Caki2 (cell line): ENCODE data around the gene RPS17. TPM values are rescaled to one million over a fixed set of nuclear protein-coding genes. Genes with fewer than 3 reads are reported as not detected.
"Not testable (repeated sequence)": the region's sequence is repeated elsewhere in the genome, so short reads cannot be mapped to it uniquely, and the experiment has no call there.

ENCODE experiments used
- DNase-seq: peaks from one replicate; pipeline ENCODE4 v3.0.0-alpha.2; 2015; ENCODE audit warnings: low read depth
- in situ Hi-C: cut with HindIII; loops from 2 replicates; pipeline ENCODE4 v1.10.0; 2016; ENCODE audit warnings: low sequenced_read_pairs, low pct_unique_long_range_greater_than_20kb, mixed read lengths
- total RNA-seq: library from RNA; depleted of rRNA; stranded (reverse); fragments of >200 nt; shearing (Covaris generic); gene quantifications from 2 replicates; pipeline ENCODE4 v1.2.3, GENCODE V29; 2014; ENCODE audit warnings: low replicate concordance; rRNA removed

The RPS17 gene
- total RNA-seq, 1 experiment from 2014 or later, result 2,842 TPM

DNA sequence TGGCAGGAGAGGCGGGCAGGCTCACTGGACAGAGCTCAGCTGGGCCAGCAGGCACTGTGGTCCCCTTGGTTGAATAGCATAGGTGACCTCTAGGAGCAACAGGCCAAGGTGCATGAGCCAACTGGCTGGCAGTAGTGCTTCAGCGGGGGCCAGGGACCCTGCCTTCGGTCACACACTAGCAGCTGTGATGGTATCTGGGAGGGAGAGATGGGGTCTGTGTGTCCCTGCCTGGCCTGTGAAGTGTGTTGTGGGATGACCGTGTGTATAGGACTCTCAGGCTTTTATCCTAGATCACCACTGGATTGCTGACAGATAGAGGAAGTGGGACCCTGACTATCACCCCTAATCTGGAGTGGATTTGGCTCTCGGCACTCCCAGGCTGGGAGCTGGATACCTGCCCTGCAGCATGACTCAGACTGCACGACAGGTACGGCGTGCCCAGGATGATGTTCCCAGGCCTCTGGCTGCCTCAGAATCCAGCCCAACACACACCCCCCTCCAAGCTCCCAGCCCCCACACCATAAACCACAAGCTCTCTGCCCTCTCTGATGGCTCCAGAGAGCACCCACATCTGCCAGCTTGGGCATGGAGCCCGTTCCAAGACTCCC is 7.8 kb downstream of the RPS17 start:
- no peak for DNase-seq
- in situ Hi-C loops, result no loop called here

DNA sequence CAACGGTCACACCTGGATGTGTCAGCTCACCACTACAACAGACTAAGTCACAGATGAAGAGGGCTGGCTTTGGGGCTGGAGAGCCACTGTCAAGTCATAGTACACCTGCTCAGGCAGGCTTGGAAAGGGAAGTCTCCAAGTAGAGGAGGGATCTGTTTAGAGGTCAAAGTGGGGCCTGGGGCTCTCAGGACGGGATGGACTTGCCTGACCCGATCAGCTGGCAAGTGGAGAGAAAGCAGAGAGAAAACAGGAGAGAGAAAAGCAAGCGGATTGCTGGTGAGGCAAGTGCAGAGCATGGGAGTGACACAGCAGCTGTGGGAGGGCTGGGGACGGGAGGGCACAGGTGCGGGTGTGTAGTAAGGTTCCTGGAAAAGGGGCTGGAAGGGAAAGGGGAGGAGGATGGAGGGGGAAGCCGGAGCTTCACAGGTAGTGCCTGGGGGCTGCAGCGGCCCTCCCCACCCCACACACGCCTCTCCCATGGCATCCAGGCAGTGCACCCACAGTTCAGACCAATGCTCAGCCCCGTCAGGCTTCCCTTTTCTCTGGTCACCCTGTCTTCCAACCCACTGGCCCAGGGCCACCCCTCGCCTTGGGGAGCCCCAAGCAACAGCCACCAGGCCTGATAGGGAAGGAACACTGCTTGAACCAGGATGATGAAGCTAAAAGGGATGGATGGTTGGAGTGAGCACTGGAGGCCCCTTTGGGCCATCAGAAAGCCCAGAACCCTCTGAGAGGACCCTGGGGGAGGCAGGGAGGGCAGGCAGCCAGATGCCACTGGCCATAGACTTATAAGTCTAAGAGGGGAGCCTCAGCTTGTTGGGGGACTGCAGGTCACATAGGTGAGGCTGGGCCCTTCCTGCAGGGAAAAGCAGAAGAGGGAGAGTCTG is 8.5 kb downstream of the RPS17 start:
- in situ Hi-C loops, result no loop called here
- DNase-seq, result no peak

DNA sequence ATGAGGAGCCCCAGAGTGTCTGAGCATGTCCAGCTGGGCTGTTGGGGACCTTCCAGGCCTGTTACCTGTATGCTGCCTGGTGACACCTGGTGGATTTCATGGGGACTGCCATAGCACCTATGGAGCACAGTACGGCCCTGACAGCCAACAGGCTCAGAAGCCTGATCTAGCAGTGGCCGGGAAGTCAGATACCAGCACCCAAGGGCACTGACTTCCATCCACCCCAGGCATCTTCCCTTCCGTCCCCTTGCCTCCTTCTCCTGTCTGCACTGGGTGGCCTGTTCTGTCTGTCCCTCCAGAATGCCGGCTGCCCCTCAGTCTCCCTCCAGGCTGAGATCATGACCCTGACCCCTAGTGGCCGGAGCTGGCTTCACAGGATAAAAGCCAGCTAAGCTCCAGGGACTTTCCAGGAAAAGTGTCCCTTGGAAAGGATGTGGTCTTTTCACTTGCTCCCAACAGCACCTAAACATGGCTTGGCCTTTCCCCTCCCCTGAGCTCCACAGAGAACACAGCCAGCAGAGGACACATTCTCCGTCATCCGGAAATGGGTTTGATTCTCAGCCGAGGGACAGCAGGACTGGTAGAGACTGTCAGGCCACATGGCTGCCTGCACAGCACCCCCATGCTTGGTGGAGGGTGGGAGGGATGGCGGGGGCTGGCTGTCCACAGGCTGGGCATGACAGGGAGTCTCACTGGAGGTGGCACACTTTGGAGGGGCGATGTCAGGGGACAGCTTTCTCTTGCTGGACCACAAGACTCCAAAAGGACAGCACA is 9.5 kb downstream of the RPS17 start:
- in situ Hi-C loops, result no loop called here

DNA sequence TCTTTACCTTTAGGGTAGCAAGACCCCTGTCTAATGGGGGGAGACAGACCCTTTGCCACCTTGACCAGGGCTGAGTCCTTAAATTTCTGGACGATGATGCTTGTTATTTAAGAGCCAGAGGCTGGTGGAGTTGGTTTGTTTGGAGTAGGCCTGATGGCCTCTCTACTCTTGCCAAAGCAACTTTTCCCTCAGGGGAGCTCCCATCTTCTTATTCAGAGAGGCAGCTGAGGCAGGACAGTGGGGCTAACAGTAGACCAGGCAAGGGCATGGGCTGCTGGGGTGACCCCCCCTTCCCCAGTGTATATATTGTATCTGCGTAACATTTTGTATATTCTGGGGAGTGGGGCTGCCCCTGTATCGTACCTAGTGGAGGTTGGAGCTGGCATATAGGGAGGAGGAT is 10.3 kb downstream of the RPS17 start:
- in situ Hi-C loops, result no loop called here
- DNase-seq, result no peak

More for the DNA sequence above, 9.5 kb downstream of the RPS17 start:
- peak; percentile 89 for DNase-seq

DNA sequence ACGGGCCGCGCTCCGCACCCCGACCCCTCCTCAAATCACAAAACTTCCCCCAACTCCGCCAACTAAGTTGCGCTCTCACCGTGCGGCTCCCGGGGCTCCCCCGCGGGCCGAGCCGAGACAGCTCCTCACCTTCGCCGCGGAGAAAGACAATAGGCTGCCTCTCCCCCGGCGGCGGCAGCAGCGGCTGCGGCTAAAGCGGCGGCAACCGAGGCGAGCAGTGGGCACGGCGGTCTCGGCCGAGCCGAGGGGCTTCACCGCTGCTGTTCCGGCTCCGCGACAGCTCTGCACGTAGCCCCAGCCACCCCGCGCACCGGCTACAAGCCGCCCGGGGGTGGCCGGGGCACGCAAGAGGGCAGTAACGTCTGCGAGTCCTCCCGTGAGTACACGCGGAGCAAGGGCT is 26.7 kb downstream of the RPS17 start:
- DNase-seq, in situ Hi-C loops: not testable (repeated sequence)

DNA sequence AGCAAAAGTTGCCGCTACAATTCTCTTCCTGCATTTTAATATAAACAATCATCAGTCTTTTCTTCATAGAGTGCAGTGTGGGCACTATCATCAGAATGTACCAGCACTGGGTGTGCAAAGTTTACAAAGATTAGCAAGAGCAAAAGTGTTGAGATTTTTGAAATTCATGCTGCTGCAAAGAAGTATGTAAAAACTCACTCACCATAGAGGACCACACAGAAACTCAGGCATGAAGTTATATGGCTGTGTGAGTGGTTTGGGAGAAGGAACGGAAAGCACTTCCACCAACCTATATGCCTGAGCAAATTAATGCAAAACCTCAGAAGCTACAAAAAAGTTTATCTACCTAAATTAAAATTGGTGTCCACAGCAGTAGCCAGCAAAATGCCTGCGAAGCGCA is 32.6 kb downstream of the RPS17 start:
- DNase-seq, in situ Hi-C loops: not testable (repeated sequence)

DNA sequence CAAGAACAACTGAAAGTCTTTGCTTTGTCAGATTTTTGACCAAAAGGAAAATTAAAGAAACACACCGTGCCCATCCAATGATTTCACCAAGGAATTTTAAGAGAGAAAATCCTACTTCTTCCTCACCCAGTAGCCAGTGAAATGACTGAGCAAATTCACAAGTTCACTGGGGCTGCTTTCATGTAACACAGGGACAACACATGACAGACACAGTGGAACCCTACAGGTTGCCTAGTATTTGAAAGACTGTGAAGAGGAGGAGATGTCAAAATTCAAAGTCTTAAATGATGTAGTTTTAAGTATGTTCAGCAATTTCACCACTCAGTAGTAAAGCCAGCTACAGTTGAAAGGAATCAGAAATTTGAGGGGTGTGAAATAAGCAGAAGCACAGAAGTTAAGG is 33.2 kb downstream of the RPS17 start:
- DNase-seq, in situ Hi-C loops: not testable (repeated sequence)

DNA sequence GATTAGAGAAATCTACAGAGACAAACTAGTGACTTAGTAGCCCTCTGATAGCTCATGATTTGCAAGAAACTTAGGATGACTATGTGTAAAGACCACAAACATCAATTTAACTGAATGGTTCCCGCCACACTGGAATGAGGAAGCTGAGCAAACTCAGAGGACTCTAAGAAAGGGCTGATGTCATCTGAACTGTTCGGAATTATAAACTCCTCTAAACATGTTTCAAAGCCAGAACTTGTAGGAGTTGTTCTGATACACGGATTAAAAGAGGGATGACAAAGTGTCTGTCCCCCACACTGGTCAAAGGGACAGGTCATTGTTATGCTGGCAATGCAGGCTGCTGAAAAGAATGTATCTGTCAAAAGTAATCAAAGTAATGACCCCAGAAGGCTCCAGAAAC is 34.4 kb downstream of the RPS17 start:
- DNase-seq, in situ Hi-C loops: not testable (repeated sequence)

DNA sequence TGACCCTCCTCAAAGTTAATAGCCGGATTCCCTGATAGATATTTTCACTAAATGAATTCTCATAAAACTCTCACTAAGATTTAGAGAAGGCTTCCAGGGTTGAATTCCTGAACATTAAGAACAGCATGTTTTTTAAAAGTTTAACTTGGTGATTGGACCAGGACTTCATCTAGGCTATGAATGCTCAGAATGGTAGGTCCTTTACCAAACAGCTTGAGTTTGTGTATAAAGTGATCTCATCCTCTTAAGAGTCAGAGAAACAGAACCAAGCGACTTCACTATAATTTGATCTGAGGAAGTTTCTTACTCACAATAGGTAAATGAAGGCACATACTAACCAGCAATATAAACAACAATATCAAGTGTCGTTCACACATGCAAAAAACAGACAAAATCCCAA is 36.2 kb downstream of the RPS17 start:
- DNase-seq, in situ Hi-C loops: not testable (repeated sequence)

DNA sequence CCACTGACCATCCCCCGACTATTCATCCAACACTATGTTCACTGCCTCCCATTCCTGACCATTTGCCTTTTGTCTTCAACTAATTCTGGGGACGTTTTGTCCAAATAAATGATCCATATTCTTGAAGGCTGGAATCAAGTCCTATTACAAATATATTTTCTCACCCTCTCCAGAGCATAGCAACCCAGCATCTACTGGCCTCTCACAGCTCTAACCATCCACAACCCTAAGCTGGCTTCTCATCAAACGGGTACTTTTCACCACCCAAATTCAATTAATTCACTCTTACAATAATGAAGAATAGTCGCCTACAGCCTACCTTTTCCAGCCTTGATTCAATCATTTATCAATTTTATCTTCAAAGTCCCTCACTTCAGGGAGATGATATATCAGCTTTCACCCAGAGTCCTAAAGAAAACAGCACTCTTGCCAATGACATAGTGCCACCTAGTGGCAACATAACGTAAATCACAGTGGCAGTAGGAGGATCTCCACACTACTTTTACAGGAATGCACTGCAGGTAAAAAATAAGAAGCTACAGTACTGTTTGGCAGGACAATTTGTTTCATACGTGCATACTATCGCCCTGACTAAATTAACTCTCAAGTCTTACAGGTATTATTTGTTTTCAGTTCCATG is 37.4 kb downstream of the RPS17 start:
- in situ Hi-C loops, DNase-seq: not testable (repeated sequence)

DNA sequence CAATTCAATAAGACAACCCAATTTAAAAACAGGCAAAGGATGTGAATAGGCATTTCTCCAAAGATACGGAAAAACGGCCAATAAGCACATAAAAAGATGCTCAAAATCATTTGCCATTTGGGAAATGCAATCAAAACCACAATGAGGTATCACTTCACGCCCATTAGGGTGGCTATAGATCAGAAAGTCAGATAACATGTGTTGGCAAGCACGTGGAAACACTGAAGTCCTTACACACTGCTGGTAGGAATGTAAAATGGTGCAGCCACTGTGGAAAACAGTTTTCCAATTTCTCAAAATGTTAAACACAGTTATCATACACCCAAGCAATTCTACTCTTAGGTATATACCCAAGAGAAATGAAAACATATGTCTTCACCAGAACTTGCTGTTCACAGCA is 39.5 kb downstream of the RPS17 start:
- in situ Hi-C loops, DNase-seq: not testable (repeated sequence)

DNA sequence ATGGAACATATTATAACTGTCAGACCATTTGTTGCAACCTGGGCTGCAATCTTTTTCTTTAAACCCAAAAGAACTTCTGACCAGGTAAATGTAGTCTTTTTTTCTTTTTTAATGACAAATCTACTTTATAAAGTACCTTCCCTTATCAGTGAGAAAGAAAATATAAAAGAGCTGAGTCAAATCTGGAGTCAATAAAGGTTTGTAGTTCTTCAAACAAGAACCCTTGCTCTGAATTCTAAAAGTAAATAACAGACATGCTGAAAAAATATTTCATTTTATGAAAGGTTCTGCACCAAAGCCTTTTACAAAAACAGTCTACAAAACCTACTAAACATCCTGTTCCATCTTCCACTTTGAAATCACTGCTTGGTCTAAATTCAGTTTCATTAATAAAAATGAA is 42.3 kb downstream of the RPS17 start:
- in situ Hi-C loops, result not testable (repeated sequence)

DNA sequence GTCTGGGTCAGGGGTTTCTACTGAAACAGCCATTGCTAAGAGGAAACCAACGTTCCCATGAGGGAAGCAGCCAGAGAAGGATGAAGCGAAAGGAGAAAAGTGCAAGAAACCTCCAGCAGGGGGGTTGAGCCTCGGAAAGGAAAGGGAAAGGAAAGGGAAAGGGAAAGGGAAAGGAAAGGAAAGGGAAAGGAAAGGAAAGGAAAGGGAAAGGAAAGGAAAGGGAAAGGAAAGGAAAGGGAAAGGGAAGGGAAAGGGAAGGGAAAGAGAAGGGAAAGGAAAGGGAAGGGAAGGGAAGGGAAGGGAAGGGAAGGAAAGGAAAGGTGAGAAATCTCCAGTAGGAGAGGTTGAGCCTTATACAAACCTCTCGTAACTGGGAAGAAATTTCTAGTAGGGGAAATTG is 52.0 kb downstream of the RPS17 start:
- DNase-seq, in situ Hi-C loops: not testable (repeated sequence)

More for the DNA sequence above, 42.3 kb downstream of the RPS17 start:
- not testable (repeated sequence) for DNase-seq

DNA sequence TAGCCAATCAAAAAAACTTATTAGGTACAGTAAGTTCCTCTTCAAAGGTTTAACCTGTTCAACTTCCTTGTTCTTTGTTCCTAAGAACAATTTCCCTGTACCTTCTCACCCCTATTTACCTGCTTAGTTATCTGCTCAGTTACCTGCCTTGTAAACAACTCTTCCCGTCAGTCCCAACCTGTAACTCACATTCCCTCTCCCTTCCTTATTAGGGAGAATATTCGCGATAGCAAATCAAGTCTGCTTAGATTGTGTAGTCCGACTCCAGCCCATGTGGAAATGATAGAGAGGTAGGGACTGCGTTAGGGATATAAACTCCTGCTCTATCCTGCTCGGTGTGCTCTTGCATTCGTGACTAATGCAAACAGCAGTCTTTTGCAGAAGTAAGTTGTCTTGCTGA is 53.2 kb downstream of the RPS17 start:
- DNase-seq, in situ Hi-C loops: not testable (repeated sequence)

Other genes with a start within 250 kb of the RPS17 start
- gene GOLGA6L10, start 191.0 kb downstream of the RPS17 start, total RNA-seq, result not detected in 2 replicates
- 0.41 and 1.1 TPM in 2 replicates for gene GOLGA6L9, start 110.6 kb downstream of the RPS17 start, total RNA-seq
- gene CPEB1, start 106.9 kb upstream of the RPS17 start, total RNA-seq, result 15.8 and 16.7 TPM in 2 replicates
- 5.3 and 6.7 TPM in 2 replicates for gene AP3B2, start 169.4 kb upstream of the RPS17 start, total RNA-seq